ENCODE results near the gene GSTM5. TPM values are rescaled to one million over a fixed set of nuclear protein-coding genes. Genes with fewer than 3 reads are reported as not detected.
"Not testable (repeated sequence)": the region's sequence is repeated elsewhere in the genome, so short reads cannot be mapped to it uniquely, and the experiment has no call there.

Gene GSTM5
- total RNA-seq, 1 experiment from 2014 or later: not detected

GRCh38 chr1:109677459-109677858 lies 34.6 kb upstream of the GSTM5 start:
- H3K23me2 ChIP-seq (ENCODE audit: insufficient read length, low read depth, low read length, poor library complexity, severe bottlenecking): no peaks in the 10 kb centered on the region
- Mint-ChIP-seq H3K4me1 (no peaks in the 10 kb centered on the region), H3K27me3 (ENCODE audit: low read depth) (0 out of 2 replicates have a peak, but pooled peaks cover 2% of the 10 kb centered on the region), H3K36me3 (ENCODE audit: insufficient read depth in 1 of 3, low read depth in 3 of 3) (no peaks in the 10 kb centered on the region), H3K27ac (no peak overlapping the region), H3K4me3 (no peak overlapping the region), H3K9me3 (no peaks in the 10 kb centered on the region)
- H3K14ac ChIP-seq (ENCODE audit: insufficient read depth, low read length): no peak overlapping the region
- no peak overlapping the region for H3K56ac ChIP-seq (ENCODE audit: insufficient read length, low read depth, low read length)
- H4K5ac ChIP-seq (ENCODE audit: insufficient read length, low read depth, low read length): no peak overlapping the region
- H3K9ac ChIP-seq (ENCODE audit: extremely low read depth, insufficient read length, low read length): no peak overlapping the region
- TF ChIP-seq, protein P1, sequence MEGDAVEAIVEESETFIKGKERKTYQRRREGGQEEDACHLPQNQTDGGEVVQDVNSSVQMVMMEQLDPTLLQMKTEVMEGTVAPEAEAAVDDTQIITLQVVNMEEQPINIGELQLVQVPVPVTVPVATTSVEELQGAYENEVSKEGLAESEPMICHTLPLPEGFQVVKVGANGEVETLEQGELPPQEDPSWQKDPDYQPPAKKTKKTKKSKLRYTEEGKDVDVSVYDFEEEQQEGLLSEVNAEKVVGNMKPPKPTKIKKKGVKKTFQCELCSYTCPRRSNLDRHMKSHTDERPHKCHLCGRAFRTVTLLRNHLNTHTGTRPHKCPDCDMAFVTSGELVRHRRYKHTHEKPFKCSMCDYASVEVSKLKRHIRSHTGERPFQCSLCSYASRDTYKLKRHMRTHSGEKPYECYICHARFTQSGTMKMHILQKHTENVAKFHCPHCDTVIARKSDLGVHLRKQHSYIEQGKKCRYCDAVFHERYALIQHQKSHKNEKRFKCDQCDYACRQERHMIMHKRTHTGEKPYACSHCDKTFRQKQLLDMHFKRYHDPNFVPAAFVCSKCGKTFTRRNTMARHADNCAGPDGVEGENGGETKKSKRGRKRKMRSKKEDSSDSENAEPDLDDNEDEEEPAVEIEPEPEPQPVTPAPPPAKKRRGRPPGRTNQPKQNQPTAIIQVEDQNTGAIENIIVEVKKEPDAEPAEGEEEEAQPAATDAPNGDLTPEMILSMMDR (conservative IDR thresholded peaks at IDR 0.05): no peak
- no peak overlapping the region for H3K4me2 ChIP-seq (ENCODE audit: insufficient read depth, insufficient read length, low read length)
- no peak overlapping the region for H2BK5ac ChIP-seq (ENCODE audit: insufficient read length, low read length)
- no peak overlapping the region for H3T11ph ChIP-seq (ENCODE audit: low read length)
- H2AK5ac ChIP-seq (ENCODE audit: insufficient read length, low read length): no peak overlapping the region
- no peak for DNase-seq
- H3K79me2 ChIP-seq (ENCODE audit: insufficient read depth, low read length): no peaks in the 10 kb centered on the region
- no peaks in the 10 kb centered on the region for H3K27me3 ChIP-seq (ENCODE audit: insufficient read depth, low read length)
- no peak overlapping the region for H3K27ac ChIP-seq (ENCODE audit: insufficient read length, low read depth, low read length)
- no peaks in the 10 kb centered on the region for H4K20me1 ChIP-seq (ENCODE audit: control insufficient read depth, insufficient read depth, insufficient read length)
- H3K9me3 ChIP-seq (ENCODE audit: control insufficient read depth, low read depth, low read length): no peaks in the 10 kb centered on the region
- H4K8ac ChIP-seq (replicated peaks; ENCODE audit: insufficient read length, low read depth, low read length): no peak overlapping the region
- no peak overlapping the region for H2BK12ac ChIP-seq (ENCODE audit: insufficient read length, low read depth, low read length)
- H3K18ac ChIP-seq (ENCODE audit: insufficient read length, low read depth, low read length): no peak overlapping the region
- H2AFZ ChIP-seq (ENCODE audit: low read length): no peak overlapping the region
- no peak overlapping the region for H2BK20ac ChIP-seq (ENCODE audit: low read depth, low read length, poor library complexity, severe bottlenecking)
- H3K4me1 ChIP-seq (ENCODE audit: insufficient read depth, low read length): no peaks in the 10 kb centered on the region
- no CpG with 5 or more reads among the region's 3 CpGs for WGBS (ENCODE audit: extremely low coverage, insufficient read length, low lambda C conversion rate)
- no peak overlapping the region for H2BK15ac ChIP-seq (ENCODE audit: low read depth, low read length)
- no peaks in the 10 kb centered on the region for H3K79me1 ChIP-seq (ENCODE audit: insufficient read depth, low read depth, low read length, poor library complexity, severe bottlenecking)
- no peak overlapping the region for H4K91ac ChIP-seq (ENCODE audit: insufficient read length, low read depth, low read length)
- H2BK120ac ChIP-seq (ENCODE audit: low read depth, low read length, poor library complexity, severe bottlenecking): no peak overlapping the region
- no peak overlapping the region for H3K23ac ChIP-seq (ENCODE audit: insufficient read length, low read depth, low read length)
- no peak overlapping the region for H3K4ac ChIP-seq (ENCODE audit: low read depth, low read length)

- H2BK15ac ChIP-seq (ENCODE audit: low read depth, low read length); H3K23ac ChIP-seq (ENCODE audit: insufficient read length, low read depth, low read length); H3K4me1 Mint-ChIP-seq; H3K79me2 ChIP-seq (ENCODE audit: insufficient read depth, low read length); H3K4me2 ChIP-seq (ENCODE audit: insufficient read depth, insufficient read length, low read length); H2AK5ac ChIP-seq (ENCODE audit: insufficient read length, low read length); H3K9ac ChIP-seq (ENCODE audit: extremely low read depth, insufficient read length, low read length); H3K4ac ChIP-seq (ENCODE audit: low read depth, low read length); H3K27ac ChIP-seq (ENCODE audit: insufficient read length, low read depth, low read length); H2BK5ac ChIP-seq (ENCODE audit: insufficient read length, low read length); H3K27ac Mint-ChIP-seq; H3K79me1 ChIP-seq (ENCODE audit: insufficient read depth, low read depth, low read length, poor library complexity, severe bottlenecking); H4K5ac ChIP-seq (ENCODE audit: insufficient read length, low read depth, low read length); H4K20me1 ChIP-seq (ENCODE audit: control insufficient read depth, insufficient read depth, insufficient read length); H3K14ac ChIP-seq (ENCODE audit: insufficient read depth, low read length); H3K56ac ChIP-seq (ENCODE audit: insufficient read length, low read depth, low read length); H4K91ac ChIP-seq (ENCODE audit: insufficient read length, low read depth, low read length); H3K4me1 ChIP-seq (ENCODE audit: insufficient read depth, low read length); H3K18ac ChIP-seq (ENCODE audit: insufficient read length, low read depth, low read length); H4K8ac ChIP-seq (replicated peaks; ENCODE audit: insufficient read length, low read depth, low read length); H3K9me3 ChIP-seq (ENCODE audit: control insufficient read depth, low read depth, low read length); H2BK20ac ChIP-seq (ENCODE audit: low read depth, low read length, poor library complexity, severe bottlenecking); H3K4me3 Mint-ChIP-seq; H2AFZ ChIP-seq (ENCODE audit: low read length); H3T11ph ChIP-seq (ENCODE audit: low read length); H3K27me3 ChIP-seq (ENCODE audit: insufficient read depth, low read length); H2BK120ac ChIP-seq (ENCODE audit: low read depth, low read length, poor library complexity, severe bottlenecking); H3K23me2 ChIP-seq (ENCODE audit: insufficient read length, low read depth, low read length, poor library complexity, severe bottlenecking); H2BK12ac ChIP-seq (ENCODE audit: insufficient read length, low read depth, low read length); DNase-seq; H3K36me3 Mint-ChIP-seq (ENCODE audit: insufficient read depth in 1 of 3, low read depth in 3 of 3); H3K27me3 Mint-ChIP-seq (ENCODE audit: low read depth); H3K9me3 Mint-ChIP-seq: not testable (repeated sequence)
- WGBS (ENCODE audit: extremely low coverage, insufficient read length, low lambda C conversion rate): no CpG with 5 or more reads among the region's 2 CpGs
These were observed 33.4 kb upstream of the GSTM5 start for GRCh38 chr1:109678637-109679036.

Measured in H9 (cell line).